Neuronal stem cell (in vitro differentiated cells): ENCODE results near the gene COA8.

Experiments used
- DNase-seq: peaks from one replicate; pipeline ENCODE4 v3.0.0-alpha.2; 2013; ENCODE audit warnings: low spot score
- H2AFZ ChIP-seq: one replicate; pipeline ENCODE4 v1.6.1; 2013; ENCODE audit warnings: mild to moderate bottlenecking, low read length, inconsistent platforms
- H2AK5ac ChIP-seq: 2 replicates; pipeline ENCODE4 v1.6.1; 2013; ENCODE audit warnings: low read depth, mild to moderate bottlenecking, inconsistent platforms, low read length, moderate library complexity, mixed read lengths
- H2BK120ac ChIP-seq: 2 replicates; pipeline ENCODE4 v1.6.1; 2013; ENCODE audit warnings: low read depth, mild to moderate bottlenecking, inconsistent platforms, low read length, moderate library complexity, mixed read lengths
- H2BK12ac ChIP-seq: one replicate; pipeline ENCODE4 v1.6.1; 2013; ENCODE audit warnings: low read length, inconsistent platforms
- H2BK15ac ChIP-seq: 2 replicates; pipeline ENCODE4 v1.6.1; 2013; ENCODE audit warnings: mild to moderate bottlenecking, low read length, inconsistent platforms, mixed read lengths
- H2BK5ac ChIP-seq: one replicate; pipeline ENCODE4 v1.6.1; 2013; ENCODE audit warnings: inconsistent platforms, mild to moderate bottlenecking, low read length, moderate library complexity
- H3K14ac ChIP-seq: one replicate; pipeline ENCODE4 v1.6.1; 2013; ENCODE audit warnings: low read length, inconsistent platforms
- H3K18ac ChIP-seq: 2 replicates; pipeline ENCODE4 v1.6.1; 2013; ENCODE audit warnings: low read length, inconsistent platforms
- H3K23ac ChIP-seq: 2 replicates; pipeline ENCODE4 v1.6.1; 2013; ENCODE audit warnings: low read depth, mild to moderate bottlenecking, mixed read lengths, low read length, inconsistent platforms; ENCODE audit not compliant: poor library complexity
- H3K27ac ChIP-seq: replicated peaks from 3 replicates; pipeline ENCODE4 v1.5.1; 2013; ENCODE audit warnings: low read length, inconsistent platforms
- H3K27me3 ChIP-seq, 3 experiments: 2 replicates each; pipeline ENCODE4 v1.6.1; 2013; ENCODE audit warnings: low read length in 3 of 3, mild to moderate bottlenecking in 2 of 3, inconsistent platforms in 1 of 3, low read depth in 1 of 3, mixed read lengths in 1 of 3, moderate library complexity in 1 of 3; ENCODE audit not compliant: control insufficient read depth in 3 of 3, insufficient read depth in 3 of 3
- H3K36me3 ChIP-seq, 2 donors: replicated peaks in 1 of 2; 2 replicates each; pipeline ENCODE4 v1.6.1; 2013; ENCODE audit warnings: low read length in 2 of 2; ENCODE audit not compliant: control insufficient read depth in 2 of 2, insufficient read depth in 2 of 2
- H3K4ac ChIP-seq: 2 replicates; pipeline ENCODE4 v1.6.1; 2013; ENCODE audit warnings: inconsistent platforms, mild to moderate bottlenecking, low read length, moderate library complexity
- H3K4me1 ChIP-seq, 2 donors: 1 replicate in 1 of 2; 2 replicates in 1 of 2; pipeline ENCODE4 v1.6.1; 2013; ENCODE audit warnings: low read length in 2 of 2, low read depth in 1 of 2; ENCODE audit not compliant: control insufficient read depth in 2 of 2, insufficient read depth in 1 of 2
- H3K4me2 ChIP-seq: one replicate; pipeline ENCODE4 v1.6.1; 2013; ENCODE audit warnings: mild to moderate bottlenecking, low read length, inconsistent platforms; ENCODE audit not compliant: insufficient read depth, poor library complexity, severe bottlenecking
- H3K4me3 ChIP-seq, 2 donors: 2 replicates each; pipeline ENCODE4 v1.5.1; 2013; ENCODE audit warnings: low read length in 2 of 2, mild to moderate bottlenecking in 2 of 2, inconsistent platforms in 1 of 2, moderate library complexity in 1 of 2
- H3K79me1 ChIP-seq: one replicate; pipeline ENCODE4 v1.6.1; 2013; ENCODE audit warnings: low read depth, mild to moderate bottlenecking, inconsistent platforms, low read length, moderate library complexity
- H3K9ac ChIP-seq: one replicate; pipeline ENCODE4 v1.6.1; 2013; ENCODE audit warnings: mild to moderate bottlenecking, low read depth, low read length, inconsistent platforms; ENCODE audit not compliant: poor library complexity
- H3K9me3 ChIP-seq, 2 donors: replicated peaks in 1 of 2; 2 replicates each; pipeline versions ENCODE3 to v1.6.1; 2013; ENCODE audit warnings: low read length in 2 of 2, mild to moderate bottlenecking in 2 of 2, inconsistent platforms in 1 of 2, low read depth in 1 of 2, mixed read lengths in 1 of 2, moderate library complexity in 1 of 2; ENCODE audit not compliant: control insufficient read depth in 2 of 2, insufficient read depth in 1 of 2
- H4K8ac ChIP-seq: one replicate; pipeline ENCODE4 v1.6.1; 2013; ENCODE audit warnings: low read depth, mild to moderate bottlenecking, inconsistent platforms, low read length, moderate library complexity
- H4K91ac ChIP-seq: one replicate; pipeline ENCODE4 v1.6.1; 2013; ENCODE audit warnings: low read length, low read depth, mild to moderate bottlenecking, inconsistent platforms; ENCODE audit not compliant: poor library complexity
- WGBS, 2 donors: extraction: QIAGEN DNeasy Blood & Tissue Kit; methylation state at CpG; one replicate each; pipeline ENCODE4 v1.1.7; 2013; ENCODE audit warnings: missing lambda C conversion rate in 2 of 2, mixed read lengths in 1 of 2; ENCODE audit not compliant: insufficient read length in 2 of 2, insufficient replicate concordance in 1 of 2; ENCODE audit errors: extremely low coverage in 2 of 2; 5-methylcytosine and 5-hydroxymethylcytosine counted together

COA8 gene

GRCh38 chr14:103545219-103545914, 17.4 kb upstream of the COA8 start:
- Histone ChIP-seq H2AFZ (no peak overlapping the region), H3K36me3 (no peaks in the 10 kb centered on the region), H2BK5ac (peak overlapping the region; percentile 98), H2BK15ac (peak overlapping the region; percentile 70), H2AK5ac (peak overlapping the region; percentile 99), H4K91ac (peak overlapping the region; percentile 99), H3K18ac (peak overlapping the region; percentile 93), H3K4ac (peak overlapping the region; percentile 93), H3K23ac (peak overlapping the region; percentile 44), H3K27ac (no peak overlapping the region), H3K4me1 (peaks cover 43 to 62% of the 10 kb centered on the region in 2 donors), H4K8ac (no peak overlapping the region), H2BK12ac (peak overlapping the region; percentile 100), H3K4me3 (no peak overlapping the region), H2BK120ac (peak overlapping the region; percentile 97), H3K9ac (peak overlapping the region; percentile 44), H3K14ac (peak overlapping the region; percentile 97), H3K79me1 (peaks cover 12% of the 10 kb centered on the region), H3K9me3 (no peaks in the 10 kb centered on the region), H3K4me2 (no peak overlapping the region), H3K27me3 (no peaks in the 10 kb centered on the region)
- no CpG with 5 or more reads among the region's 29 CpGs for WGBS, 2 donors
- DNase-seq = no peak

GRCh38 chr14:103545915-103546651, 16.7 kb upstream of the COA8 start:
- no peak overlapping the region for H3K27ac ChIP-seq
- H3K27me3 ChIP-seq = no peaks in the 10 kb centered on the region
- peak overlapping the region; percentile 80 for H3K23ac ChIP-seq
- H3K4me1 ChIP-seq = peaks cover 39 to 59% of the 10 kb centered on the region in 2 donors
- no peaks in the 10 kb centered on the region for H3K36me3 ChIP-seq
- peak overlapping the region; percentile 53 for H4K91ac ChIP-seq
- no peak overlapping the region for H4K8ac ChIP-seq
- peaks cover 12% of the 10 kb centered on the region for H3K79me1 ChIP-seq
- H3K4ac ChIP-seq = peak overlapping the region; percentile 93
- peak overlapping the region; percentile 93 for H3K18ac ChIP-seq
- no peaks in the 10 kb centered on the region for H3K9me3 ChIP-seq
- peak overlapping the region; percentile 70 for H2BK15ac ChIP-seq
- H3K4me3 ChIP-seq = no peak overlapping the region
- no CpG with 5 or more reads among the region's 27 CpGs for WGBS, 2 donors
- DNase-seq = no peak
- peak overlapping the region; percentile 97 for H2BK120ac ChIP-seq
- H3K14ac ChIP-seq = peak overlapping the region; percentile 97
- H3K4me2 ChIP-seq = no peak overlapping the region
- H2BK12ac ChIP-seq = peak overlapping the region; percentile 90
- H3K9ac ChIP-seq = no peak overlapping the region
- no peak overlapping the region for H2AFZ ChIP-seq
- H2AK5ac ChIP-seq = peak overlapping the region; percentile 99
- H2BK5ac ChIP-seq = peak overlapping the region; percentile 98

- H3K14ac ChIP-seq = peak overlapping the region; percentile 97
- H3K4me3 ChIP-seq = no peak overlapping the region
- H3K4me2 ChIP-seq = no peak overlapping the region
- peak overlapping the region; percentile 70 for H2BK15ac ChIP-seq
- H3K23ac ChIP-seq = peak overlapping the region; percentile 91
- no peaks in the 10 kb centered on the region for H3K27me3 ChIP-seq
- no peaks in the 10 kb centered on the region for H3K9me3 ChIP-seq
- peak overlapping the region; percentile 76 for H3K18ac ChIP-seq
- H3K9ac ChIP-seq = peak overlapping the region; percentile 72
- peaks cover 31 to 52% of the 10 kb centered on the region in 2 donors for H3K4me1 ChIP-seq
- peak overlapping the region; percentile 59 for H2BK12ac ChIP-seq
- H2AK5ac ChIP-seq = peak overlapping the region; percentile 99
- H4K91ac ChIP-seq = peak overlapping the region; percentile 53
- no peak overlapping the region for H3K27ac ChIP-seq
- no peaks in the 10 kb centered on the region for H3K36me3 ChIP-seq
- DNase-seq = no peak
- H3K4ac ChIP-seq = peak overlapping the region; percentile 77
- peak overlapping the region; percentile 61 for H2BK120ac ChIP-seq
- H2BK5ac ChIP-seq = peak overlapping the region; percentile 98
- H3K79me1 ChIP-seq = peaks cover 12% of the 10 kb centered on the region
- peak overlapping the region; percentile 1 for H2AFZ ChIP-seq
- no CpG with 5 or more reads among the region's 21 CpGs for WGBS, 2 donors
- H4K8ac ChIP-seq = no peak overlapping the region
Observed at GRCh38 chr14:103546652-103547454, 15.9 kb upstream of the COA8 start.
